Pancreas (tissue), 10 donors: Measurements from ENCODE around the gene NOS3. TPM values are rescaled to one million over a fixed set of nuclear protein-coding genes. Genes with fewer than 3 reads are reported as not detected.

Experiments used
- ATAC-seq, 4 donors: fragments of 200-7000 bp; cut with Tn5 transposase; one replicate each; pipeline versions ENCODE4 v1.8.0 to v1.9.1; 2020; ENCODE audit warnings: mild to moderate bottlenecking in 4 of 4, moderate library complexity in 4 of 4
- DNase-seq, 6 donors: peaks; one replicate each; pipeline ENCODE4 v3.0.0-alpha.2; 2020
- FAIRE-seq: peaks from 2 replicates; lab custom pipeline; 2012; peaks lifted over from hg19 to GRCh38; lab: Jason Lieb, UNC
- H3K27ac ChIP-seq, 4 donors: fragments of 200-600 bp; sonication (generic); 1 replicate in 3 of 4; 2 replicates in 1 of 4; pipeline versions ENCODE4 v1.5.0 to v1.8.0; 2020
- H3K27me3 ChIP-seq, 4 donors: fragments of 200-600 bp; one replicate each; pipeline ENCODE4 v1.8.0; 2021
- H3K36me3 ChIP-seq, 3 donors: fragments of 200-600 bp; sonication (generic) in 1 of 3; one replicate each; pipeline versions ENCODE4 v1.5.0 to v1.8.0; 2020 to 2021
- H3K4me1 ChIP-seq, 3 donors: fragments of 200-600 bp; one replicate each; pipeline ENCODE4 v1.8.0; 2021
- H3K4me3 ChIP-seq, 4 donors: fragments of 200-600 bp; sonication (generic) in 2 of 4; one replicate each; pipeline versions ENCODE4 v1.5.0 to v1.8.0; 2020 to 2021
- H3K9me3 ChIP-seq, 4 donors: fragments of 200-600 bp; one replicate each; pipeline ENCODE4 v1.8.0; 2021
- WGBS, 2 donors: extraction: QIAGEN DNeasy Blood & Tissue Kit; methylation state at CpG; one replicate each; pipeline ENCODE4 v1.1.7; 2013; 5-methylcytosine and 5-hydroxymethylcytosine counted together
- intact Hi-C, 3 donors: fragments of 100-400 bp; cut with DNase I; formaldehyde crosslinking; loops; one replicate each; pipeline versions ENCODE4 v1.11.1 to v1.14.2; 2022
- polyA plus RNA-seq, 2 donors: library from polyadenylated mRNA; stranded (reverse); fragments of 200-250 nt; gene quantifications; one replicate each; pipeline ENCODE4 v1.2.3, GENCODE V29; 2013
- total RNA-seq, 6 donors: library from RNA; stranded (reverse); fragmentation: NEBNext Ultra II Directional in 4 of 6; extraction: Animal tissue kit (Norgen Biotek cat#: 25700) in 4 of 6; gene quantifications; one replicate each; pipeline versions ENCODE4 v1.2.1 to v1.2.4, GENCODE V29; 2021 to 2023
- TF ChIP-seq, protein P1 (sequence below), 4 donors: fragments of 200-600 bp; sonication (generic) in 3 of 4; IDR thresholded peaks; one replicate each; pipeline versions ENCODE4 v1.5.0 to v1.8.0; 2021; ENCODE audit warnings: antibody characterized with exemption in 4 of 4
- donor health status: healthy with polysubstance abuse.
- donor health status: DM: no; HTN: no; CAD: no; lungs with moderate emphysema.
- donor health status: DM: no; HTN: no; CAD: no.
- donor health status: control.
- donor health status: control.
- donor health status: Bipolar disorder and iron deficiency.
- donor health status: DM: yes; HTN: yes; CAD: no.
- donor health status: DM: no; HTN: no; CAD: no.
- donor health status: DM: no; HTN: no; CAD: no.
- donor health status: DM: yes; HTN: yes; CAD: no.

NOS3 gene
- total and polyA plus RNA-seq, 8 donors: 1.0 to 12.5 (median 3.5) TPM

DNA sequence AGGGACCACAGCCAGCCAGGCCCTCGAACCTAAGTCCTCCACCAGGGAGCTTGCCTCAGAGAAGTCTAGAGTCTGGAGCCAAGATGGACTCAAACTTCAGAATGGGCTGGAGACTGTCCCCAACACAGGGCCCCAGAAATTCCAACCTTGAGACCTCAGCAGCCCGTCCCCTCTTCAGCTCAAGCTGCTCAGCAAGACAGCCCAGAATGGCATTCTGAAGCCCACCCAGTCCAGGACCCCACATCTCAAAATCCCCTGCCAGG, 28.6 kb upstream of the NOS3 start:
- ATAC-seq (no peak), DNase-seq (no peak), FAIRE-seq (no peak)
- WGBS, 2 donors: 43 to 48% methylated on average over 2 of the region's 2 CpGs
- Histone ChIP-seq H3K4me1 (no peaks in the 10 kb centered on the region), H3K4me3 (no peak overlapping the region), H3K27me3 (no peaks in the 10 kb centered on the region), H3K36me3 (no peaks in the 10 kb centered on the region), H3K27ac (no peak overlapping the region), H3K9me3 (no peaks in the 10 kb centered on the region)
- TF ChIP-seq, protein P1, sequence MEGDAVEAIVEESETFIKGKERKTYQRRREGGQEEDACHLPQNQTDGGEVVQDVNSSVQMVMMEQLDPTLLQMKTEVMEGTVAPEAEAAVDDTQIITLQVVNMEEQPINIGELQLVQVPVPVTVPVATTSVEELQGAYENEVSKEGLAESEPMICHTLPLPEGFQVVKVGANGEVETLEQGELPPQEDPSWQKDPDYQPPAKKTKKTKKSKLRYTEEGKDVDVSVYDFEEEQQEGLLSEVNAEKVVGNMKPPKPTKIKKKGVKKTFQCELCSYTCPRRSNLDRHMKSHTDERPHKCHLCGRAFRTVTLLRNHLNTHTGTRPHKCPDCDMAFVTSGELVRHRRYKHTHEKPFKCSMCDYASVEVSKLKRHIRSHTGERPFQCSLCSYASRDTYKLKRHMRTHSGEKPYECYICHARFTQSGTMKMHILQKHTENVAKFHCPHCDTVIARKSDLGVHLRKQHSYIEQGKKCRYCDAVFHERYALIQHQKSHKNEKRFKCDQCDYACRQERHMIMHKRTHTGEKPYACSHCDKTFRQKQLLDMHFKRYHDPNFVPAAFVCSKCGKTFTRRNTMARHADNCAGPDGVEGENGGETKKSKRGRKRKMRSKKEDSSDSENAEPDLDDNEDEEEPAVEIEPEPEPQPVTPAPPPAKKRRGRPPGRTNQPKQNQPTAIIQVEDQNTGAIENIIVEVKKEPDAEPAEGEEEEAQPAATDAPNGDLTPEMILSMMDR (IDR thresholded peaks at IDR 0.05): no peak
- intact Hi-C loops: no loop called here

- no peaks in the 10 kb centered on the region for H3K9me3 ChIP-seq
- TF ChIP-seq, protein P1 (IDR thresholded peaks at IDR 0.05): peak; percentile 40 to 69 (median 64)
- intact Hi-C loops: no loop called here
- H3K27ac ChIP-seq: no peak overlapping the region
- no peak overlapping the region for H3K4me3 ChIP-seq
- no peaks in the 10 kb centered on the region for H3K27me3 ChIP-seq
- FAIRE-seq (no peak), ATAC-seq (peak; percentile 73 to 91 (median 86)), DNase-seq (peak in 4 of 6 donors; percentile 47 to 82 (median 64))
- no peaks in the 10 kb centered on the region for H3K36me3 ChIP-seq
- WGBS, 2 donors: 42 to 46% methylated on average over 23 of the region's 23 CpGs
- H3K4me1 ChIP-seq: no peaks in the 10 kb centered on the region
Measured at GRCh38 chr7:150962553-150963399, 28.0 kb upstream of the NOS3 start.

GRCh38 chr7:150963707-150964559, 26.9 kb upstream of the NOS3 start:
- DNase-seq (peak in 2 of 6 donors; percentile 19 to 35), ATAC-seq (peak in 2 of 4 donors; percentile 27 to 36), FAIRE-seq (no peak)
- Histone ChIP-seq H3K4me1 (no peaks in the 10 kb centered on the region), H3K27ac (no peak overlapping the region), H3K36me3 (no peaks in the 10 kb centered on the region), H3K9me3 (no peaks in the 10 kb centered on the region), H3K27me3 (no peaks in the 10 kb centered on the region), H3K4me3 (no peak overlapping the region)
- WGBS, 2 donors: 72 to 81% methylated on average over 18 of the region's 18 CpGs
- TF ChIP-seq, protein P1 (IDR thresholded peaks at IDR 0.05): no peak
- intact Hi-C loops: no loop called here

DNA sequence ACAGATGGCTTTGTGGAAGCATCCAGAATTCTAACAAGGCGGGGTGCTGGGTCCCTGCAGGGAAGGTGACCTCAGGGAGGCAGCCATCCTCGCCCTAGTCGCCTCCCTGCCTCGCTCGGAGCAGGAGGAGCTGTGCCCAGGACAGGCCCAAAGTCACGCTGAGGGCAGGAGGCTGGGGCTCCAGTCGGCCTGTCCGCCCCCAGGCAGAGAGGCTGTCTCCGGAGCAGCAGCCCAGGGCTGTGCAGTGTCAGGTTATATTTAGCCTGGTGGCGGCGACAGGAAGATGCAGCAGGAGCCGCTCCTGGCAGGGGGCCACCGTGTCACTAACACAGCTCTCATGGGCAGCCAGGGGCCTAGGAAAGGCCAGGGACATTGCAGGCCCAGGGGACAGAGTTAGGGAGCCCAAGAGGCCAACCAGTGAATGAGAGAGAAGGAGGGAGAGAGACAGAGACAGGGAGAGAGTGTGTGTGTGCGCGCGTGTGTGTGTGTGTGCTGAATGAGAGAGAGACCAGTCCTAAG, 26.2 kb upstream of the NOS3 start:
- Histone ChIP-seq H3K4me3 (no peak overlapping the region), H3K36me3 (no peaks in the 10 kb centered on the region), H3K4me1 (no peaks in the 10 kb centered on the region), H3K27ac (no peak overlapping the region), H3K9me3 (no peaks in the 10 kb centered on the region), H3K27me3 (no peaks in the 10 kb centered on the region)
- intact Hi-C loops: no loop called here
- WGBS, 2 donors: 70 to 73% methylated on average over 16 of the region's 16 CpGs
- TF ChIP-seq, protein P1 (IDR thresholded peaks at IDR 0.05): no peak
- peak in 2 of 4 donors; percentile 56 to 61 for ATAC-seq
- FAIRE-seq: no peak
- peak in 2 of 6 donors; percentile 26 to 56 for DNase-seq
